Psoas muscle (tissue), 8 donors: Measurements from ENCODE around the gene CLUH. TPM values are rescaled to one million over a fixed set of nuclear protein-coding genes. Genes with fewer than 3 reads are reported as not detected.

Source experiments
- ATAC-seq, 4 donors: fragments of 200-7000 bp; cut with Tn5 transposase; one replicate each; pipeline ENCODE4 v1.9.1; 2020; ENCODE audit warnings: moderate library complexity in 3 of 4, mild to moderate bottlenecking in 2 of 4
- DNase-seq, 2 donors: peaks; one replicate each; pipeline ENCODE4 v3.0.0-alpha.2; 2020
- H3K27ac ChIP-seq: fragments of 200-600 bp; one replicate; pipeline ENCODE4 v1.8.0; 2022
- H3K27me3 ChIP-seq, 3 donors: fragments of 200-600 bp in 1 of 3; one replicate each; pipeline versions ENCODE4 v1.6.1 to v1.8.0; 2013 to 2022; ENCODE audit warnings: low read length in 2 of 3, mild to moderate bottlenecking in 2 of 3, moderate library complexity in 1 of 3; ENCODE audit not compliant: insufficient read depth in 3 of 3
- H3K36me3 ChIP-seq, 2 donors: fragments of 200-600 bp in 1 of 2; one replicate each; pipeline versions ENCODE4 v1.6.1 to v1.8.0; 2013 to 2022; ENCODE audit warnings: low read depth in 1 of 2, mild to moderate bottlenecking in 1 of 2, moderate library complexity in 1 of 2; ENCODE audit not compliant: insufficient read depth in 1 of 2
- H3K4me1 ChIP-seq: fragments of 200-600 bp; one replicate; pipeline ENCODE4 v1.8.0; 2022
- H3K4me3 ChIP-seq: fragments of 200-600 bp; one replicate; pipeline ENCODE4 v1.8.0; 2022; ENCODE audit warnings: mild to moderate bottlenecking
- H3K9me3 ChIP-seq: fragments of 200-600 bp; one replicate; pipeline ENCODE4 v1.8.0; 2022
- CTCF ChIP-seq: fragments of 200-600 bp; IDR thresholded peaks from one replicate; pipeline ENCODE4 v1.8.0; 2022; ENCODE audit warnings: antibody characterized with exemption
- WGBS, 3 donors: extraction: QIAGEN DNeasy Blood & Tissue Kit; methylation state at CpG; one replicate each; pipeline versions ENCODE4 v1.1.6 to v1.1.7; 2013; 5-methylcytosine and 5-hydroxymethylcytosine counted together
- intact Hi-C, 2 donors: fragments of 100-400 bp; cut with DNase I; formaldehyde crosslinking; loops; one replicate each; pipeline versions ENCODE4 v1.11.0 to v1.14.2; 2022
- long read RNA-seq, 2 donors: library from polyadenylated mRNA; unstranded; transcript quantifications; one replicate each; pipeline ENCODE4 v2.0.0, GENCODE V29; 2021
- polyA plus RNA-seq, 3 donors: library from polyadenylated mRNA; stranded (reverse); fragments of 200-250 nt; gene quantifications; one replicate each; pipeline ENCODE4 v1.2.3, GENCODE V29; 2013
- total RNA-seq, 4 donors: library from RNA; stranded (reverse); fragmentation: NEBNext Ultra II Directional in 2 of 4; extraction: Animal tissue kit (Norgen Biotek cat#: 25700) in 2 of 4; gene quantifications; one replicate each; pipeline versions ENCODE4 v1.2.1 to v1.2.4, GENCODE V29; 2021 to 2023
- donor health status: healthy with polysubstance abuse.
- donor health status: DM: no; HTN: no; CAD: no; lungs with moderate emphysema.
- donor health status: Bipolar disorder and iron deficiency.
- donor health status: healthy.
- donor health status: DM: yes; HTN: yes; CAD: no.
- donor health status: DM: no; HTN: no; CAD: no.
- donor health status: DM: no; HTN: no; CAD: no.
- donor health status: DM: yes; HTN: yes; CAD: no.

CLUH gene, protein sequence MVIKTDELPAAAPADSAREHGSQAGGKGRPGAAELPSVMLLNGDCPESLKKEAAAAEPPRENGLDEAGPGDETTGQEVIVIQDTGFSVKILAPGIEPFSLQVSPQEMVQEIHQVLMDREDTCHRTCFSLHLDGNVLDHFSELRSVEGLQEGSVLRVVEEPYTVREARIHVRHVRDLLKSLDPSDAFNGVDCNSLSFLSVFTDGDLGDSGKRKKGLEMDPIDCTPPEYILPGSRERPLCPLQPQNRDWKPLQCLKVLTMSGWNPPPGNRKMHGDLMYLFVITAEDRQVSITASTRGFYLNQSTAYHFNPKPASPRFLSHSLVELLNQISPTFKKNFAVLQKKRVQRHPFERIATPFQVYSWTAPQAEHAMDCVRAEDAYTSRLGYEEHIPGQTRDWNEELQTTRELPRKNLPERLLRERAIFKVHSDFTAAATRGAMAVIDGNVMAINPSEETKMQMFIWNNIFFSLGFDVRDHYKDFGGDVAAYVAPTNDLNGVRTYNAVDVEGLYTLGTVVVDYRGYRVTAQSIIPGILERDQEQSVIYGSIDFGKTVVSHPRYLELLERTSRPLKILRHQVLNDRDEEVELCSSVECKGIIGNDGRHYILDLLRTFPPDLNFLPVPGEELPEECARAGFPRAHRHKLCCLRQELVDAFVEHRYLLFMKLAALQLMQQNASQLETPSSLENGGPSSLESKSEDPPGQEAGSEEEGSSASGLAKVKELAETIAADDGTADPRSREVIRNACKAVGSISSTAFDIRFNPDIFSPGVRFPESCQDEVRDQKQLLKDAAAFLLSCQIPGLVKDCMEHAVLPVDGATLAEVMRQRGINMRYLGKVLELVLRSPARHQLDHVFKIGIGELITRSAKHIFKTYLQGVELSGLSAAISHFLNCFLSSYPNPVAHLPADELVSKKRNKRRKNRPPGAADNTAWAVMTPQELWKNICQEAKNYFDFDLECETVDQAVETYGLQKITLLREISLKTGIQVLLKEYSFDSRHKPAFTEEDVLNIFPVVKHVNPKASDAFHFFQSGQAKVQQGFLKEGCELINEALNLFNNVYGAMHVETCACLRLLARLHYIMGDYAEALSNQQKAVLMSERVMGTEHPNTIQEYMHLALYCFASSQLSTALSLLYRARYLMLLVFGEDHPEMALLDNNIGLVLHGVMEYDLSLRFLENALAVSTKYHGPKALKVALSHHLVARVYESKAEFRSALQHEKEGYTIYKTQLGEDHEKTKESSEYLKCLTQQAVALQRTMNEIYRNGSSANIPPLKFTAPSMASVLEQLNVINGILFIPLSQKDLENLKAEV (N-terminal part only)
- 100 to 1,000 TPM; 105 to 218 (median 132) TPM for total RNA-seq
- 100 to 1,000 TPM in 2 of 3 donors, 10 to 100 TPM in 1; 92.2 to 130 (median 117) TPM for polyA plus RNA-seq
- long read RNA-seq, donor 1, partial matches to known transcripts = 50 of 66 reads
- long read RNA-seq, donor 1, other reads (novel, unspliced or antisense) = 16 of 66 reads
- long read RNA-seq, donor 2, full-length matches to known transcripts = 4 of 274 reads
- long read RNA-seq, donor 2, partial matches to known transcripts = 256 of 274 reads
- long read RNA-seq, donor 2, other reads (novel, unspliced or antisense) = 14 of 274 reads

- WGBS, 3 donors = 0 to 1% (median 0%) methylated on average over 42 to 76 of the region's 76 CpGs
- Histone ChIP-seq H3K4me3 (peak within 1 kb of the TSS; percentile 82), H3K27ac (peak within 1 kb of the TSS; percentile 91), H3K9me3 (no peaks in the 10 kb centered on the region), H3K36me3 (peaks cover 0 to 5% of the 10 kb centered on the region in 2 donors), H3K27me3 (no peaks in the 10 kb centered on the region), H3K4me1 (peaks cover 43% of the 10 kb centered on the region)
- intact Hi-C loops = loop anchor here in 1 of 2 donors (5.0 kb wide), 1 partner anchor 119 kb away; the partner anchor contains the start of gene PAFAH1B1
- no peak for TF ChIP-seq CTCF
- ATAC-seq = peak; percentile 74 to 80 (median 79)
- peak; percentile 98 to 99 for DNase-seq
Observed at GRCh38 chr17:2711608-2712299, at the start of gene CLUH. CLUH (minus strand) TSS chr17:2711764; CDS start chr17:2711661, 103 bp downstream.

GRCh38 chr17:2758870-2759269 is 47.3 kb upstream of the CLUH start:
- H3K9me3 ChIP-seq = no peaks in the 10 kb centered on the region
- no peak for ATAC-seq
- TF ChIP-seq CTCF = no peak
- no peak for DNase-seq
- H3K4me1 ChIP-seq = no peaks in the 10 kb centered on the region
- H3K27me3 ChIP-seq = peaks cover 0 to 71% (median 24%) of the 10 kb centered on the region in 3 donors
- intact Hi-C loops = no loop called here
- no peaks in the 10 kb centered on the region for H3K36me3 ChIP-seq
- no peak overlapping the region for H3K4me3 ChIP-seq
- WGBS, 3 donors = 61 to 70% (median 62%) methylated on average over 4 of the region's 4 CpGs
- no peak overlapping the region for H3K27ac ChIP-seq

GRCh38 chr17:2755891-2756724 is 44.5 kb upstream of the CLUH start:
- H3K4me3 ChIP-seq = peak overlapping the region; percentile 49
- peaks cover 0 to 75% (median 21%) of the 10 kb centered on the region in 3 donors for H3K27me3 ChIP-seq
- 1% methylated on average over 27 to 46 of the region's 46 CpGs for WGBS, 3 donors
- no peak for DNase-seq
- H3K27ac ChIP-seq = no peak overlapping the region
- intact Hi-C loops = no loop called here
- no peaks in the 10 kb centered on the region for H3K36me3 ChIP-seq
- ATAC-seq = no peak
- no peaks in the 10 kb centered on the region for H3K9me3 ChIP-seq
- TF ChIP-seq CTCF = no peak
- H3K4me1 ChIP-seq = no peaks in the 10 kb centered on the region
